ENCODE results near the gene POLD1. TPM values are rescaled to one million over a fixed set of nuclear protein-coding genes. Genes with fewer than 3 reads are reported as not detected.
A peak's percentile ranks its signal among the peaks of the same experiment; 100 is the strongest.

POLD1 gene
- polyA plus RNA-seq, 1 donor from 2014 or later = 32.8 TPM

DNA sequence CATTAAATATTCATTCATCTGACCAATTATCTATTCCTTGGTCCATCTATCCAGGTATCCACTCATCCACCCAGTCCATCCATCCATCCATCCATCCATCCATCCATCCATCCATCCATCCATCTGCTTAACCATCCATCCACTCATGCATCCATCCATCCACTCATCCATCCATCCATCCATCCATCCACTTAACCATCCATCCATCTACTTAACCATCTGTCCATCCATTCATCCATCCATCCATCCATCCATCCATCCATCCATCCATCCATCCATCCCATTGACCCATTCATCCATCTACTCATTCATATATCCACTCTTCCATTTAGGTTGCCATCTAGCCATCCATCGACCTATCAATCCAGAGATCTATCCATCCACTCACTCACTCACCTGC lies 59.9 kb downstream of the POLD1 start:
- Mint-ChIP-seq H3K4me3 (no peak overlapping the region), H3K36me3 (no peaks in the 10 kb centered on the region), H3K4me1 (peaks cover 0 to 2% (median 0%) of the 10 kb centered on the region in 3 donors), H3K27me3 (no peaks in the 10 kb centered on the region), H3K27ac (no peak overlapping the region), H3K9me3 (peaks cover 0 to 4% (median 0%) of the 10 kb centered on the region in 3 donors)

DNA sequence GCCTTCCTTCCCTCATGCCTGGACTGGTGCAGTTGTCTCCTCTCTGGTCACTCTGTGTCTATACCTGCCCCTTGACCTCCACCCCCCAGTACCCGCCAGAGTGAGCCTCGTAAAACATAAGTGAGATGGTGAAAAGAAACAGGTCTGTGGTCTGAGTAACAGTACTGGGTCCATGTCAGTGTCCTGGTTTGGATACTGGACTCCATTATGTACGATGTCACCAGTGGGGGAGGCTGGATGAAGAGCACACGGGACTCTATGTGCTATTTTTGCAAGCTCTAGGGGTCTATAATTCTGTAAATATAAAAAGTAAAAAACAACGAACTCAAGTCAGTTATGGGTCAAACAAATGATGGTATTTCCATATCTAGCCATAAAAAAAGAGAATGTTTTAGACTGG lies 62.9 kb downstream of the POLD1 start:
- Mint-ChIP-seq H3K9me3 (peaks cover 0 to 4% (median 0%) of the 10 kb centered on the region in 3 donors), H3K27me3 (no peaks in the 10 kb centered on the region), H3K4me1 (peaks cover 0 to 3% (median 2%) of the 10 kb centered on the region in 3 donors), H3K4me3 (no peak overlapping the region), H3K36me3 (no peaks in the 10 kb centered on the region), H3K27ac (peak overlapping the region in 1 of 3 donors; percentile 35)

GRCh38 chr19:50447750-50448149 lies 63.6 kb downstream of the POLD1 start:
- H3K9me3 Mint-ChIP-seq = peaks cover 0 to 4% (median 3%) of the 10 kb centered on the region in 3 donors
- H3K4me1 Mint-ChIP-seq = peaks cover 0 to 5% (median 3%) of the 10 kb centered on the region in 3 donors
- H3K27ac Mint-ChIP-seq = peak overlapping the region in 1 of 3 donors; percentile 48
- H3K27me3 Mint-ChIP-seq = no peaks in the 10 kb centered on the region
- H3K36me3 Mint-ChIP-seq = no peaks in the 10 kb centered on the region
- H3K4me3 Mint-ChIP-seq = no peak overlapping the region

GRCh38 chr19:50449236-50449899 lies 65.2 kb downstream of the POLD1 start:
- H3K36me3 Mint-ChIP-seq = no peaks in the 10 kb centered on the region
- peaks cover 0 to 3% (median 0%) of the 10 kb centered on the region in 3 donors for H3K9me3 Mint-ChIP-seq
- no peak overlapping the region for H3K27ac Mint-ChIP-seq
- H3K4me1 Mint-ChIP-seq = peaks cover 0 to 5% (median 3%) of the 10 kb centered on the region in 3 donors
- no peaks in the 10 kb centered on the region for H3K27me3 Mint-ChIP-seq
- H3K4me3 Mint-ChIP-seq = no peak overlapping the region

DNA sequence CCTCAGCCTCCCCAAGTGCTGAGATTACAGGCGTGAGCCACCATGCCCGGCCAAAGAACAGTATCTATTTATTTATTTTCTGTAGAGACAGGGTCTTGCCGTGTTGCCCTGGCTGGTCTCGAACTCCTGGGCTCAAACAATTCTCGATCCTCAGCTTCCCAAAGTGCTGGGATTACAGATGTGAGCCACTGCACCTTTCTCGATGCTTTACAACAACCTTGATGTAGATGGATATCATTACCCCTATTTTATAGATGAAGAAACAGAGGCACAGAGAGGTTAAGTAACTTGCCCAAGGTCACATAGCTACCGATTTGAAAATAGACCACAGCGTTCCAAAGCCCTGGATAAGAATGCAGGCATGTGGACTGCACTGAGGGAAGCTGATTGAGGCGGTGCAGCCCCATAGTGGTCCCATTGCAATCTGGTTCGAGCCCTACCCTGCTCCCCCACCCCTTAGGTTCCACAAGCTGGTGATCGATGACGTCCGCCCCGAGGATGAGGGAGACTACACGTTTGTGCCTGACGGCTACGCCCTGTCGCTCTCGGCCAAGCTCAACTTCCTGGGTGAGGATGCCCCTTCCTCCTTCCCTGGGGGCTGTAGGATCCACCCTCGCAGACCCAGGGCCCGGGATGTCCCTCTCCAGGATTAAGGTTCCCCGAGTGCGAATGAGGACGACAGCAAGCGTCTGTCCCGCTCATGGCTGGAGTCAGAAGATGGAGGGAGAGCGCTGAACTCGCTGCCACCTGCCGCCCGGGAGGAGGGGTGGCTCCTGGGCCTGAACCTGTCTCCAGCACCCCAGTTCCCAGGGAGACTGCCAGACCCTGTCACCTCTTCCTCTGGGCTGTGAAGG lies 66.4 kb downstream of the POLD1 start:
- Mint-ChIP-seq H3K9me3 (peaks cover 0 to 3% (median 0%) of the 10 kb centered on the region in 3 donors), H3K4me1 (peaks cover 0 to 5% (median 3%) of the 10 kb centered on the region in 3 donors), H3K27ac (peak overlapping the region in 1 of 3 donors; percentile 23), H3K4me3 (peak overlapping the region in 1 of 4 donors; percentile 43), H3K36me3 (no peaks in the 10 kb centered on the region), H3K27me3 (no peaks in the 10 kb centered on the region)

DNA sequence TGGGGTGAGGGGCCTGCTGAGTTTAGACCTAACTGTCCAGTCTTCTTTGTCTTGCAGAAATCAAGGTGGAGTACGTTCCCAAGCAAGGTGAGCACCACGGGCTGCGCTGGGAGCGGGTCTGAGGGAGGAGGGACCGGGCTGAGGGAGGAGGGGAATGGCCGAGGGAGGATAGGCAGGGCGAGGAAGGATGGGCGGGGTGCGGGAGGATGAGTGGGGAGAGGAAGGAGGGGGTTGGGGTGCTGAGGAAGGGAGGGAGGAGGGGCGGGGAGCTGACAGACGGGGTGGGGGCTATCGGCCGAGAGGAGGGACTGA lies 67.0 kb downstream of the POLD1 start:
- no peak overlapping the region for H3K4me3 Mint-ChIP-seq
- H3K27ac Mint-ChIP-seq = no peak overlapping the region
- H3K4me1 Mint-ChIP-seq = peaks cover 0 to 5% (median 3%) of the 10 kb centered on the region in 3 donors

GRCh38 chr19:50453243-50453642 lies 69.1 kb downstream of the POLD1 start:
- Mint-ChIP-seq H3K4me1 (peaks cover 0 to 5% (median 3%) of the 10 kb centered on the region in 3 donors), H3K27me3 (no peaks in the 10 kb centered on the region), H3K9me3 (peaks cover 0 to 3% (median 0%) of the 10 kb centered on the region in 3 donors), H3K36me3 (peaks cover 2% of the 10 kb centered on the region), H3K27ac (no peak overlapping the region), H3K4me3 (no peak overlapping the region)

More for the DNA sequence above, 67.0 kb downstream of the POLD1 start:
- H3K9me3 Mint-ChIP-seq = peaks cover 0 to 3% (median 0%) of the 10 kb centered on the region in 3 donors
- no peaks in the 10 kb centered on the region for H3K27me3 Mint-ChIP-seq
- H3K36me3 Mint-ChIP-seq = no peaks in the 10 kb centered on the region

GRCh38 chr19:50455992-50456391 lies 71.8 kb downstream of the POLD1 start:
- Mint-ChIP-seq H3K4me3 (peak overlapping the region in 1 of 4 donors; percentile 12), H3K27ac (no peak overlapping the region)

GRCh38 chr19:50457300-50457699 lies 73.2 kb downstream of the POLD1 start:
- Mint-ChIP-seq H3K9me3 (peaks cover 0 to under 1% (median 0%) of the 10 kb centered on the region in 3 donors), H3K4me1 (peaks cover 11 to 12% (median 12%) of the 10 kb centered on the region in 3 donors), H3K4me3 (no peak overlapping the region), H3K27me3 (peaks cover 3% of the 10 kb centered on the region), H3K27ac (no peak overlapping the region), H3K36me3 (peaks cover 2% of the 10 kb centered on the region)

More at GRCh38 chr19:50455992-50456391, 71.8 kb downstream of the POLD1 start:
- H3K9me3 Mint-ChIP-seq = peaks cover 0 to 3% (median 0%) of the 10 kb centered on the region in 3 donors
- H3K36me3 Mint-ChIP-seq = peaks cover 2% of the 10 kb centered on the region
- H3K27me3 Mint-ChIP-seq = peaks cover 3% of the 10 kb centered on the region
- peaks cover 7 to 12% (median 7%) of the 10 kb centered on the region in 3 donors for H3K4me1 Mint-ChIP-seq

- peaks cover 3% of the 10 kb centered on the region for H3K27me3 Mint-ChIP-seq
- H3K27ac Mint-ChIP-seq = no peak overlapping the region
- H3K36me3 Mint-ChIP-seq = peaks cover 2% of the 10 kb centered on the region
- no peak overlapping the region for H3K4me3 Mint-ChIP-seq
- peaks cover 11 to 12% (median 12%) of the 10 kb centered on the region in 3 donors for H3K4me1 Mint-ChIP-seq
- no peaks in the 10 kb centered on the region for H3K9me3 Mint-ChIP-seq
These were observed 74.4 kb downstream of the POLD1 start for GRCh38 chr19:50458396-50459066.

DNA sequence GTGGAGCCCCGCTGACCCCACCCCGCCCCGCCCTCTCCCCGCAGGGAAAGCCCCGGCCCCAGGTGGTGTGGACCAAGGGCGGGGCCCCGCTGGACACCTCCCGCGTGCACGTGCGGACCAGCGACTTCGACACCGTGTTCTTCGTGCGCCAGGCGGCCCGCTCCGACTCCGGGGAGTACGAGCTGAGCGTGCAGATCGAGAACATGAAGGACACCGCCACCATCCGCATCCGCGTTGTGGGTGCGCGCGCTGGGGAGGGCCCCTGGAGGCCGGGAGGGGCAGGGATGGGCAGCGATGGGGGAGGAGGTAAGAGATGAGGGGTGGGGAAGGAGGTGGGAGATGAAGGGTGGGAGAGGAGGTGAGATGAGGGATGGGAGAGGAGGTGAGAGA lies 74.9 kb downstream of the POLD1 start:
- Mint-ChIP-seq H3K27me3 (peaks cover 5% of the 10 kb centered on the region), H3K36me3 (peaks cover 2% of the 10 kb centered on the region), H3K4me1 (peaks cover 11 to 12% (median 12%) of the 10 kb centered on the region in 3 donors)

GRCh38 chr19:50459638-50460037 lies 75.5 kb downstream of the POLD1 start:
- H3K27me3 Mint-ChIP-seq = peaks cover 5% of the 10 kb centered on the region
- H3K9me3 Mint-ChIP-seq = no peaks in the 10 kb centered on the region
- H3K36me3 Mint-ChIP-seq = peaks cover 2% of the 10 kb centered on the region
- H3K4me1 Mint-ChIP-seq = peaks cover 11 to 12% (median 12%) of the 10 kb centered on the region in 3 donors
- H3K4me3 Mint-ChIP-seq = peak overlapping the region in 2 of 4 donors; percentile 39 to 87
- H3K27ac Mint-ChIP-seq = peak overlapping the region; percentile 51 to 91 (median 86)

More for the DNA sequence above, 74.9 kb downstream of the POLD1 start:
- Mint-ChIP-seq H3K4me3 (no peak overlapping the region), H3K9me3 (no peaks in the 10 kb centered on the region), H3K27ac (no peak overlapping the region)

DNA sequence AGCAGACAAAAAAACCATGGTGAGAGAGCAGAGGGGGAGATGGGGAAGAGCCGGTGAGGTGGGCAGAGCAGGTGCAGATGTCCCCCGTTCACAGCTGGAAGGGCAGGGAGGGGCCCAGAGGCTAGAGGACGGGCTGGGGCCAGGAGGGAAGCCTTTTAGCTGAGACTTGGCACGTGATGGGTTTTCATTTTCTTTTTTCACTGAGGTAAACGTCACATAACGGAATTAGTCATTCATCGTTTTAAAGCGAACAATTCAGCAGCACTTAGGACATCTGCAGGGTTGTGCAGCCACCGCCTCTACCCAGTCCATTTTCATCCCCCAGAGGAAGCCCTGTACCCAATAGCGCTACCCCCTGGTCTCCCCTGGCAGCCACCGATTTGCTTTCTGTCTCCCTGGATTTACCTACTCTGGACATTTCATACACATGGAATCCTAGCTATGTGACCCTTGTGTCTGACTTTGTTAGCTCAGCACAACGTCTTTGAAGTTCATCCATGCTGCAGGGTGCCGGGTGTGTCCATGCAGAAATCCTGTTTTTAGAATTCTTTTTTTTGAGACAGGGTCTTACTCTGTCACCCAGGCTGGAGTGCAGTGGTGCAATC lies 76.1 kb downstream of the POLD1 start:
- Mint-ChIP-seq H3K27ac (peak overlapping the region; percentile 51 to 91 (median 86)), H3K4me3 (peak overlapping the region; percentile 20 to 87 (median 58))

More for the DNA sequence above, 76.1 kb downstream of the POLD1 start:
- Mint-ChIP-seq H3K27me3 (peaks cover 5% of the 10 kb centered on the region), H3K4me1 (peaks cover 11 to 12% (median 12%) of the 10 kb centered on the region in 3 donors), H3K36me3 (peaks cover 2% of the 10 kb centered on the region), H3K9me3 (no peaks in the 10 kb centered on the region)
